Parathyroid adenoma (tissue), 2 donors: ENCODE data around the gene PTPRC.
A peak's percentile ranks its signal among the peaks of the same experiment; 100 is the strongest.

Experiments used
- H2AFZ ChIP-seq: fragments of 300-600 bp; sonication (generic); one replicate; pipeline ENCODE4 v1.7.0; 2017; ENCODE audit warnings: antibody characterized with exemption, mild to moderate bottlenecking
- H3K27ac ChIP-seq: fragments of 300-600 bp; sonication (generic); one replicate; pipeline ENCODE4 v1.7.0; 2017
- H3K27me3 ChIP-seq: fragments of 300-600 bp; sonication (generic); one replicate; pipeline ENCODE4 v1.7.0; 2017; ENCODE audit warnings: low read length; ENCODE audit not compliant: control insufficient read depth, insufficient read depth
- H3K36me3 ChIP-seq: fragments of 300-600 bp; sonication (generic); one replicate; pipeline ENCODE4 v1.7.0; 2017; ENCODE audit warnings: low read length; ENCODE audit not compliant: control insufficient read depth, insufficient read depth
- H3K4me1 ChIP-seq: fragments of 300-600 bp; sonication (generic); one replicate; pipeline ENCODE4 v1.7.0; 2017; ENCODE audit warnings: control low read depth
- H3K4me2 ChIP-seq: fragments of 300-600 bp; sonication (generic); one replicate; pipeline ENCODE4 v1.7.0; 2017; ENCODE audit warnings: low read length
- H3K4me3 ChIP-seq: fragments of 300-600 bp; sonication (generic); one replicate; pipeline ENCODE4 v1.7.0; 2017; ENCODE audit warnings: low read depth, low read length
- H3K79me2 ChIP-seq: fragments of 300-600 bp; sonication (generic); one replicate; pipeline ENCODE4 v1.7.0; 2017; ENCODE audit warnings: control low read depth
- H3K9ac ChIP-seq: fragments of 300-600 bp; sonication (generic); one replicate; pipeline ENCODE4 v1.7.0; 2017; ENCODE audit warnings: mild to moderate bottlenecking
- H3K9me3 ChIP-seq: fragments of 300-600 bp; sonication (generic); one replicate; pipeline ENCODE4 v1.7.0; 2017; ENCODE audit warnings: low read length; ENCODE audit not compliant: control insufficient read depth
- TF ChIP-seq, protein P1 (sequence below): fragments of 300-600 bp; sonication (generic); IDR thresholded peaks from one replicate; pipeline ENCODE4 v1.7.0; 2017; ENCODE audit warnings: antibody characterized with exemption, mild to moderate bottlenecking
- donor health status: primary hyperparathyroidism.

PTPRC gene

DNA sequence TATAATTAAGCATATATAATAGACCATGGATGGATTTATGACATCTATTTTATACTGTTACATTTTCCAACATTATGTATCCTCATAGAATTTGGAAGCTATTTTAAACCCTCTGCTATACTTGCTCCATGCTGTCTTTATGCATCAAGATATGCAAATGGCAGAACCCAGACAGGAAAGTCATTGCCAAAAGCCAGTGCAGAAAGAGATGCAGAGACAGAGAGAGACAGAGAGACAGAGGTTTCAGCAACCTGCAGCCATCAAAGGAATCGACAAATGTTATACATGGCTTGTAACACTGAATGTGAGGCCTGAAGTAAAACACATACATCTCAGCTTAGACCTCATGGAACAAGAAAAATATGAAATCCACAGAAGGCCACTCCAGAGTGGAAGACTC is 7.5 kb upstream of the PTPRC start:
- no peaks in the 10 kb centered on the region for H3K4me1 ChIP-seq
- H3K9me3 ChIP-seq: no peaks in the 10 kb centered on the region
- TF ChIP-seq, protein P1, sequence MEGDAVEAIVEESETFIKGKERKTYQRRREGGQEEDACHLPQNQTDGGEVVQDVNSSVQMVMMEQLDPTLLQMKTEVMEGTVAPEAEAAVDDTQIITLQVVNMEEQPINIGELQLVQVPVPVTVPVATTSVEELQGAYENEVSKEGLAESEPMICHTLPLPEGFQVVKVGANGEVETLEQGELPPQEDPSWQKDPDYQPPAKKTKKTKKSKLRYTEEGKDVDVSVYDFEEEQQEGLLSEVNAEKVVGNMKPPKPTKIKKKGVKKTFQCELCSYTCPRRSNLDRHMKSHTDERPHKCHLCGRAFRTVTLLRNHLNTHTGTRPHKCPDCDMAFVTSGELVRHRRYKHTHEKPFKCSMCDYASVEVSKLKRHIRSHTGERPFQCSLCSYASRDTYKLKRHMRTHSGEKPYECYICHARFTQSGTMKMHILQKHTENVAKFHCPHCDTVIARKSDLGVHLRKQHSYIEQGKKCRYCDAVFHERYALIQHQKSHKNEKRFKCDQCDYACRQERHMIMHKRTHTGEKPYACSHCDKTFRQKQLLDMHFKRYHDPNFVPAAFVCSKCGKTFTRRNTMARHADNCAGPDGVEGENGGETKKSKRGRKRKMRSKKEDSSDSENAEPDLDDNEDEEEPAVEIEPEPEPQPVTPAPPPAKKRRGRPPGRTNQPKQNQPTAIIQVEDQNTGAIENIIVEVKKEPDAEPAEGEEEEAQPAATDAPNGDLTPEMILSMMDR: no peak
- no peaks in the 10 kb centered on the region for H3K27me3 ChIP-seq
- H3K4me2 ChIP-seq: no peak overlapping the region
- H3K36me3 ChIP-seq: no peaks in the 10 kb centered on the region
- no peak overlapping the region for H3K4me3 ChIP-seq
- H3K79me2 ChIP-seq: no peaks in the 10 kb centered on the region
- no peak overlapping the region for H2AFZ ChIP-seq
- H3K9ac ChIP-seq: no peak overlapping the region
- no peak overlapping the region for H3K27ac ChIP-seq

DNA sequence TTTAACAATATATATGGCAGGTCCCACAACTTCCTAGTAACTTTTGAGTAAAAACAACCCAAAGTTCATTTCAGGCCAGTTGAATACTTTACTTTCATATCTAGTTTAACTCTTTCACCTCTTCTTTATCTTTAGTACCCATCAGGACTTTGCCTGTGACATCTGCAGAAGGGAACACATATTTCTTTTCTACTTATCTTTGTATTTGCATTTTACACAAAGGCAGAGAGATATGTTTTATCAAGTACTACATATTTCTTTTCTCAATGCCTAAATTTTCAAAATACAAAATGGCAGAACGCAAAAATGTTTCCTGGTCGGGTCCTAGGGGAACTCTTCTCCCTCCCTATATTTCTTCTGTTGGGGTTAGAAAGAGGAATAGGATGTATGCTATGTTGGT is 6.8 kb upstream of the PTPRC start:
- Histone ChIP-seq H3K4me2 (no peak overlapping the region), H3K79me2 (no peaks in the 10 kb centered on the region), H3K4me3 (no peak overlapping the region), H3K27ac (no peak overlapping the region), H3K36me3 (no peaks in the 10 kb centered on the region), H3K27me3 (no peaks in the 10 kb centered on the region), H3K9me3 (no peaks in the 10 kb centered on the region), H3K4me1 (no peaks in the 10 kb centered on the region), H2AFZ (no peak overlapping the region), H3K9ac (no peak overlapping the region)
- TF ChIP-seq, protein P1: no peak

DNA sequence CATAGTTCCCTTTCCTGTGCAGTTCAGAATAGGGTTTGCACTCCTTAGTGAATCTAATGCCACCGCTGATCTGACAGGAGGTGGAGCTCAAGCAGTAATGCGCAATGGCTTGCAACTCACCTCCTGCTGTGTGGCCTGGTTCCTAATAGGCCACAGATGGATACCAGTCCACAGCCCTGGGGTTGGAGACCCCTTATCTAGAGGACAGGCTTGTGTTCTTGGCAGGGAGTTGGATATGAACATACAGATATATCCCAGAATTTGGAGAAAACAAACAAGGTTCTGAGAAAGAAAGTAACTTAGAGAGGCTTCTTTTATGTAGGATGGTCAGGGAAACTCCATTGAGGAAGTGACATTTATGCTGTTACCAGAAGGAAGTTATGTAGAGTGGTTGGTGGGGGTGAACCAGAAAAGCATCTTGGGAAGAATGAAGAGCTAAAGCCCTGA is 5.1 kb upstream of the PTPRC start:
- no peaks in the 10 kb centered on the region for H3K79me2 ChIP-seq
- H3K36me3 ChIP-seq: no peaks in the 10 kb centered on the region
- H3K4me2 ChIP-seq: no peak overlapping the region
- H3K4me3 ChIP-seq: no peak overlapping the region
- H3K9me3 ChIP-seq: no peaks in the 10 kb centered on the region
- TF ChIP-seq, protein P1: no peak
- H3K27ac ChIP-seq: no peak overlapping the region
- no peak overlapping the region for H2AFZ ChIP-seq
- H3K4me1 ChIP-seq: no peaks in the 10 kb centered on the region
- no peaks in the 10 kb centered on the region for H3K27me3 ChIP-seq
- H3K9ac ChIP-seq: no peak overlapping the region

GRCh38 chr1:198635964-198636363 is 2.9 kb upstream of the PTPRC start:
- H3K36me3 ChIP-seq: no peaks in the 10 kb centered on the region
- no peaks in the 10 kb centered on the region for H3K4me1 ChIP-seq
- H3K27ac ChIP-seq: no peak overlapping the region
- no peak overlapping the region for H3K4me2 ChIP-seq
- TF ChIP-seq, protein P1: no peak
- H3K9me3 ChIP-seq: no peaks in the 10 kb centered on the region
- H3K9ac ChIP-seq: no peak overlapping the region
- no peaks in the 10 kb centered on the region for H3K27me3 ChIP-seq
- H3K4me3 ChIP-seq: no peak overlapping the region
- no peak overlapping the region for H2AFZ ChIP-seq
- H3K79me2 ChIP-seq: no peaks in the 10 kb centered on the region

DNA sequence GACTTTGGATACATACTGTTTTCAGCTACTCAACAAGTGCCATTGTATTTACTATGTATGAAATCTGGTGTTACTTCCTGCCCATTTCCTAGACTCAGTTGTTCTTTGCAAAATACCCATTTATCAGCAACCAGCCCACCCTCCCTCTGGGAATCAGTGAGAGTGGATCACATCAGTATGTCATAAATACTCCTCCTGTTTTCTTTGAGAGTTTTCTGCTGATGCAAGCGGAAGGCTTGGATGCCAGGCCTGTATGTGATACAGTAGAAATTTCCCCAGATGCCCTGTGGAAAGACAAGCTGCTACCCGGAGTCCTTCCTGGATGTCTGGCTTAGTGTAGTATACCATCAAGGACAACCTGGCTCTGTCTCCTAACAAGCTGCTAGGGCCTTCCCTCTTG is 2.4 kb upstream of the PTPRC start:
- no peaks in the 10 kb centered on the region for H3K9me3 ChIP-seq
- TF ChIP-seq, protein P1: no peak
- no peaks in the 10 kb centered on the region for H3K36me3 ChIP-seq
- no peaks in the 10 kb centered on the region for H3K79me2 ChIP-seq
- H3K9ac ChIP-seq: no peak overlapping the region
- H3K4me2 ChIP-seq: no peak overlapping the region
- H2AFZ ChIP-seq: peak overlapping the region; percentile 11
- no peak overlapping the region for H3K27ac ChIP-seq
- no peak overlapping the region for H3K4me3 ChIP-seq
- H3K4me1 ChIP-seq: no peaks in the 10 kb centered on the region
- H3K27me3 ChIP-seq: no peaks in the 10 kb centered on the region
